HG02943 (cell line): ENCODE measurements around the gene RGS3.

Experiments used
- ATAC-seq: cut with Tn5 transposase; IDR thresholded peaks from one replicate; pipeline ENCODE4 v1.9.1; 2021; ENCODE audit warnings: mild to moderate bottlenecking, low read depth, moderate library complexity; ENCODE audit not compliant: unreplicated experiment

Gene RGS3

GRCh38 chr9:113645227-113645977, 181.9 kb downstream of the RGS3 start:
- ATAC-seq = no peak

GRCh38 chr9:113645978-113646253, 182.4 kb downstream of the RGS3 start:
- no peak for ATAC-seq

- ATAC-seq = no peak
Measured at GRCh38 chr9:113646491-113646890, 183.0 kb downstream of the RGS3 start.
